T-helper 1 cell (primary cell): ENCODE results near the gene EHD4.

Experiments used
- DNase-seq, 5 donors: peaks; one replicate each; pipeline ENCODE4 v3.0.0-alpha.2; 2012 to 2020

Gene EHD4

GRCh38 chr15:41877631-41878354 lies 94.6 kb downstream of the EHD4 start:
- DNase-seq, result no peak

GRCh38 chr15:41876689-41877088 lies 95.7 kb downstream of the EHD4 start:
- no peak for DNase-seq

DNA sequence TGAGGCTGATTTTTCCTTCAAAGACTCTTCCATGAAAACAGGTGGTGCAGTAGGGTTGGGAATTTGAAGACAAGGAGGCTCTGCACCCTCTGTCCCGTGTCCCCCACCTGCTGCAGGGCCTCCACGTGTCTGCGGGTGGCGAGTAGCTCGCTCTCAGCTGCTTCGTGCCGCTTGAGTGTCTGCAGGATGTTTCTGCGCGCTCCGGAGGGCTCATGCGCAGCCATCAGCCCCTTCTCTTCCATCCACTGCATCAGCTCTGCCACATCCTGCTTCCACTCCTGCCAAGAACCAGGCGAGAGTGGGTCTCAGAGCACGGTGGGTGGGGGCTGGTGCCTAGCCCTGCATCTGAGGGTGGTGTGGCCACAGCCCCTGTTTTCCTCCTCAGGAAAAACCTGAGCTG lies 96.3 kb downstream of the EHD4 start:
- DNase-seq, result no peak

DNA sequence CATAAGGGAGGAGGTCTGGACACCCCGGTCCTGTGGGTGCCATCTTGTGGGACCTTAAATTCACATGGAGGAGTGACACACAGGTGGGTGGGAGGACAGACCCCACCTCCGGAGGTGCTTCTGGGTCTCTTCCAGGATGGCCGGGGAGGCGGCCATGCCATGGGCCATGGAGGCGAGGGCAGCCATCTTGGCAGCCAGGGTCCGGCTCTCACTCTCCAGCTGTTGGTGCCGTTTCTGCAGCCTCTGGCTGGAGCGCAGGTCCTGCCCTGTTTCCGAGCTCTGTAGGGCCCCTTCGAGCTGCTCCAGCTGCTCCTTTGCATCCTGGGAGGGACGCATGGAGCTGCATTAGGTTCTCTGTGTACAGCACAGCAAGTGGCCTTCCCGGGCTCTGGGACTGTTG lies 97.6 kb downstream of the EHD4 start:
- DNase-seq, result no peak

DNA sequence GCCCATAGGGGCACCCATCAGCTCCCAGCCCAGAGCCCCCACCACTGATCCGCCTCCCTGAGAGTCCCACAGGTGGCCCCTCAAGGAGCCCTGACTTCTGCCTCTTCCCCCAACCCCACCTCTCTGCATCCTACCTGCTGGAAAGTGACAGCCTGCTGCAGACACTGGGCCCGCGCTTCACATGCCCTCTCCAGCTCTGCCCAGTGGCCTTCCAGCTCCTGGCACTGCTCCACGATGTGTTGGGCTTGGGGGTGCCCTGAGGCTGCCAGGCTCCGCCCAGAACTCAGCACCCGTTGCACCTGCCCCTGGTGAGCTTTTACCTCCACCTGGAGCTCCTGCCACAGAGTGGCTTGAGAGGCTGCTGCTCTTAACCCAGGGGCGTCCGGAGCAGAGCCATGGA lies 98.6 kb downstream of the EHD4 start:
- no peak for DNase-seq

DNA sequence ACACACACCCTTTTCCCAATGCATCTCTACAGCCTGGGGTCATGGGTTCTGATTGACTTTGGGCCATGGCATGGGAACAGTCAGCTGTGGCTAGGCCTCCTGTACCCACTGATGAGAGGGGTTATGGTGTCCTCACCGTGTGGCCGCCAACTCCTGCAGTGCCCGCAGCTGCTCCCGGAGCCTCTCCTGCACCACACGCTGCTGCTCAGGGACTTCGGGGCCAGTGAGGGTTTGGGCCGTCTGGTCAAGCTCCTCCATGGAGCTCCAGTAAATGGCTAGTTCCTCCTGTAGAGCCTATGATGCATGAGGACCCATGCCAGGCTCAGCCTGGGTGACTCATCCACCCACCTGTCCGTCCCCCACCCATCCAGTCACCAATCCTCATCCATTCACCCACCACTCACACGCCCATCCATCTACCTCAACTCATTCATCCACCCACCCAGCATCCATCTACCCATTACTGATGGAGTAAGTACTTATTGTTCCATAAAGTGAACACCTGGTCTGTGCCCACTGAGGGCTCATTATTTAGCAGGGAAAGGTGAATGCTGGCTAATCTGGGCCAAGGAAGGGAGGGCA lies 100.1 kb downstream of the EHD4 start:
- DNase-seq, result no peak

- no peak for DNase-seq
These were observed 101.0 kb downstream of the EHD4 start for GRCh38 chr15:41871175-41871905.

GRCh38 chr15:41870689-41871081 lies 101.7 kb downstream of the EHD4 start:
- DNase-seq, result peak in 3 of 5 donors; percentile 33 to 82 (median 35)

DNA sequence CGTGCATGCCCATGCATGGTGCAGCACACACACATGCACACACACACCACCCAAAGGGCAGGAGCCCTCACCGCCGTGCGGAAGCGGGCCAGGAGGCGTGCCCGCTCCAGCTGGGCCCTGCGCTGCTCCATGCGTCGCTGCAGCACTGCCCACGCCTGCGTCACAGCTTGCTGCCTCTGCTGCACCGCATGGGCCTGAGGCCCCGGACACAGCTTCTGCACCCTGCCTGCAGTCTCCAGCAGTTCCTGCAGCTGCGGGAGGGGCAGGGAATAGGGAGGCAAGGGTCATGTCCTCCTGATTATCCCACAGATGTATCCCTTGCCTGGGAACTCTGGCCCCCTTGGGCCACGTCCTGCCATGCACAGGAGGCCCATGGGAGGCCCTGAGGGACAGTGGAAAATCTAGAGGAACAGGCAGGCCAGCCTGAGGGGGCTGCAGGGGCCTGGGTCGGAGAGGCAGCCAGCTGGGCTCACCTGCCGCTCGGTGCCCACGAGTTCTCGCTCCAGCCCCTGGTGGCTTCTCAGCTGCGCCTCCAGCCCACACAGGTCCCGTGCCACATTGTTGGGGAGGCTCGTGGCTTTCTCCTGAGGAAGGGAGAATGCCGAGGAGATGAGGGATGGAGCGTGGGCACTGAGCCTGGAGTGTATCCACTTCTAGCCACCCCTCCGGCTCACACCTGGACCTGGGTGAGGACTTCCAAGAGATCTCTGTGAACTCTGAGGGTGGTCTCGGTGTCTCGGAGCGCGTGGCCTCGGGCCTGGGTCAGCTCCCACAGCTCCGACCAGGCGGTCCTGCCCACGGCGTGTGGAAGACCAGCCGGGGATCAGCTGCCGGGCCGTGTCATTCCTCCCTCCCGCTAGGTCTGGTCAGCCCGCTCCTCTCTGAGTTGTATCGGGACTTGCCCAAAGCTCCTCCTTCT lies 102.3 kb downstream of the EHD4 start:
- DNase-seq, result no peak

GRCh38 chr15:41868321-41868720 lies 104.0 kb downstream of the EHD4 start:
- no peak for DNase-seq

- no peak for DNase-seq
These were observed 105.3 kb downstream of the EHD4 start for GRCh38 chr15:41866872-41867579.

DNA sequence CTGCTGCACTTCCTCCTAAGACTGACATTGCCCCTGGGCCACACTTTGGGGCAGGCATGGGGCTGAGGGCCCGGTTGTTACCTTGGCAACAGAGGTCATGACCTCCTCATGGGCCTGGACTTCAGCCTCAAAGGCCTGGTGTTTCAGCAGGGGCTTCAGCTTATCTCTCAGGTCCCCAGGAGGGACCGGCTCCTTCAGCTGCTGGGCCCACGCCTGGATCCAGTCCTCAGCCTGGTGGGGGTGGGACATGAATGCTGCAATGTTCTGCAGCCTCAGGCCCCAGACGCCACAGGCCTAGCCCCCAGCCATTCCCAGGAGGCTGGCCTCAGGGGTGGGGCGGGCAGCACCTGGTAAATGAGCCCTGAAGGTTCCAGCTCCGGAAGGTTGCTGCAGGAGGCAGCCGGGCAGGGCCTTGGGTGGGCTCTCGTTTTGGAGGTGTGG lies 106.1 kb downstream of the EHD4 start:
- DNase-seq, result no peak

GRCh38 chr15:41865490-41866055 lies 106.8 kb downstream of the EHD4 start:
- no peak for DNase-seq

DNA sequence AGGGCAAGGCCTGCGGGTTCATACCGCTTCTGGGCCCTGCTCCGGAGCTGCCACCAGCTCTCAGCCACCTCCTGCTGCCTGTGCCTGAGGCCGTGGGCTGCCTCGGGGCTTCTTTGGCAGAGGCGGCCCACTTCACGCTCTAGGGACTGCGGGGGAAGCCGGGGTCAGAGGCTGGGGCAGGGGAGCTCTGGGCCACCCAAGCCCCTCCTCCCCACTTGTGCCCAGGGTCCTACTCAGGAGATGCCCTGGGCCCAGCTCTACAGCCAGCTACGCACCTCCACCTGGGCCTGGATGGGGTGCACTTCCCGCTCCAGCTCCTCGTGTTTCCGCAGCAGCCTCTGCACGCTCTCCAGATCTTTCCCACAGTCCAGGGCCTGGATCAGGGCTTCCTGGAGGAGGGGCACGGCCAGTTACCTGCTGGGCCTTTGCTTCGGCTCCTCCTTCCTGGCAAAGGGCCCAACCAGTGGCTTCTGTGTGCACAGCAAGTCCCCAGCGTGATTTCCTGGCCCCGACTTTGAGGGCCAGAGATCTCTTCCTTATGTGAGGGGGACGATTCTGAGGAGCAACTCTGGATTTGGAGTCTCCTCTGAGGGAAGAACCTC lies 109.7 kb downstream of the EHD4 start:
- DNase-seq, result no peak

DNA sequence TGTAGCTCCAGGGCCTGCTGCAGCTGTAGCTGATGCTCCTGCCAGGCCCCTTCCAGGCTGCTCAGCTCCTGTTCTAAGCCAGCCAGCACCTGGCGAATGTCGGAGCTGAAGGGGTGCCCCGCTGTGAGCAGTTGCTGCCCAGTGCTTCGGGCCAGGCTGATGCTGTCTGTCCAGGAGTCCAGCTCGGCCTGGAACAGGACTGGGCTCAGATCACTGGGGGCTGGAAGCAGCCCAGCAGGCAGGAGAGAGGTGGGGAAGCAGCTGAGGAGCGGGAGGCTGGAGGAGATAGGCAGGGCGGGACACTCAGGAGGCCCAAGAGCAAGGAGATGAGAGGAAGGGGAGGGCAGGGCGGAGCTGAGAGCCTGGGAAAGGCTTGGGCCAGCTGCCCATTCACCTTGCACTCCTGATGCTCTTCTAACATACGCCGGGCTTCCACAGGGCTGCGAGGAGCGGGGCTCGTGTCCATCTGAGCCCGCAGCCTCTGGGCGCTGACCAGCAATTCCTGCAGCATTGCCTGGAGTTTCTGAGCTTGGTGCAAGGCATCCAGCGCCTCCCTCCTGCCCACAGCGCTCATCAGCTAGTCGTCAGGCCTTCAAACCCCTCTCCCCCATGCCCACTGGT lies 110.5 kb downstream of the EHD4 start:
- no peak for DNase-seq

DNA sequence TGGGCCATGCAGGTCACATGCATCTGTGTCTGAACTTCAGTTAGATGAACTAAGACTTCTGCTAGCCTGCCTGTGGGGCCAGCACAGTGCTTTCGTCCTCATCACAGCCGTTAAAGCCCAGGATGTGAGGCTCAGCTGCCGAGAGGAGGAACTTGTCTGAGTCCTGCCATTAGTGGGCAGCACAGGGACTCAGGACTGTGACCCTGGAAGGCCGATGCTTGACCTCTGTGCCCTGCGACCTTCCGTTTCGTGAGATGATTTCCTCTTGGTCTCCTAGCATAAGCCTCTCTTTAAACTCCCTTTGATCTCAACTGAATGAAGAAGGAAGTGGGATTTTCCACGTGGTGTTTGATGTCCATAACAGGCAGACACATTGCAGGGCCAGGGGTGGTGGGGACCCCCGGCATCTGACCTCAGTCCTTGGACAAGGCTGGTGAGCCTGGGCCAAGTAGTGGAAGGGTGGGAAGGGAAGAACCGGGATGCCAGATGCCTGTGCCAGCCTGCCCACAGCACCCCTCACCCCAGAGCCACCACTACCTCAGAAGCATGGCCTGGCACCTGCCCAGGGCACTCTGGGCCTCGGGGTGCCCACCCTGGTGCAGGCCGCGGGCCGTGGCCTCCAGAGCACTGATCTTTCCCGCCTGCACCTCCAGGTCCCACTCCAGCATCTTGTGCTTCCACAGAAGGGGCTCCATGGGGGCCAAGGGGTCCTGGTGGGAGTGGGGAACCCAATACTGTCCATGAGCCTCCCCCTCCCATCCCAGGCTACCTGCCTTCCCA lies 112.1 kb downstream of the EHD4 start:
- DNase-seq, result no peak

GRCh38 chr15:41858756-41859155 lies 113.6 kb downstream of the EHD4 start:
- no peak for DNase-seq

- DNase-seq, result no peak
These were observed 115.0 kb downstream of the EHD4 start for GRCh38 chr15:41857316-41857715.

DNA sequence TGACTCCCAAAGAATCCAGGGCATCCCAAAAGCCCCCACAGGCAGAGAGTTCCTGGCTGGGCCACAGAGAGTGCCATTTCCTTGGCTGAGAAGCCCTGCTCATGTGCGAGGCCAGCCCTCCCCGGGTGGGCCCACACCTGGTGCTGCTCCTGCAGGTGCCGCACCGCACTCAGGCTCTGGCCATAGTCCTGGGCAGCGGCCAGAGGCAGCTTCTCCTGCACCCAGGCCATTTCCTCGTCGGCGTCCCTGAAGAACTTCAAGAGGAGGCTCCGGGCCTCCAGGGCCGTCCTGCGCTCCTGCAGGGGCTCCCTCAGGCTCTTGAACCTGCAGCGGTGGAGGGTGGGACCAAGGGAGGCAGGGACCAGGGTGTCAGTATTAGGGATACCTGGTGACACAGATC lies 115.6 kb downstream of the EHD4 start:
- DNase-seq, result no peak

DNA sequence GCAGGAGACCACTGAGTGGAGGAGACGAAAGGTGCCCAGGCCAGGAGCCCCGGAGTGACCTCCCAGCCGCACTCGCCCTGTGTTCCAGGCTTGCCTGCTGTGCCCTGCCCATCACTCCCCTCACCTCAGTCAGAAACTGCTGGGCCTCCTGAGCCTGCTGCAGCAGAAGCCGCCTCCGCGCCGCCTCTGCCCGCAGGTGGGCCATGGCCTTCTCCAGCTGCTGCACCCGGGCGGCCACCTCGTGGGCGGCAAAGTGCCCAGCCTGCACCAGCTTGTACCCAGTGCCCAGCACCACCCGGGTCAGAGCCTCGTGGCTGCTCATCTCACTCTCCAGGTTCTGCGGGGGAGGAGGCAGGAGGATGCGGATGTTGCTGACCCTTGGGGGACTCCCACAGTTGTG lies 116.1 kb downstream of the EHD4 start:
- DNase-seq, result no peak
